ENCODE results near the gene CACNA2D2. TPM values are rescaled to one million over a fixed set of nuclear protein-coding genes. Genes with fewer than 3 reads are reported as not detected.
"Not testable (repeated sequence)": the region's sequence is repeated elsewhere in the genome, so short reads cannot be mapped to it uniquely, and the experiment has no call there.

CACNA2D2 gene
- total RNA-seq, 1 donor from 2014 or later = 0.23 TPM

GRCh38 chr3:50519471-50520089 is 16.1 kb upstream of the CACNA2D2 start:
- Mint-ChIP-seq H3K4me3 (no peak overlapping the region), H3K27me3 (peaks cover 26% of the 10 kb centered on the region), H3K9me3 (no peaks in the 10 kb centered on the region), H3K4me1 (peaks cover 6% of the 10 kb centered on the region), H3K36me3 (ENCODE audit: low read depth) (no peaks in the 10 kb centered on the region), H3K27ac (no peak overlapping the region)
- intact Hi-C loops (cut with micrococcal nuclease) = loop anchor here (1.0 to 2.0 kb wide), 3 partner anchors 23 to 95 kb away; no protein-coding TSS in a partner anchor
- peak; percentile 93 for DNase-seq

DNA sequence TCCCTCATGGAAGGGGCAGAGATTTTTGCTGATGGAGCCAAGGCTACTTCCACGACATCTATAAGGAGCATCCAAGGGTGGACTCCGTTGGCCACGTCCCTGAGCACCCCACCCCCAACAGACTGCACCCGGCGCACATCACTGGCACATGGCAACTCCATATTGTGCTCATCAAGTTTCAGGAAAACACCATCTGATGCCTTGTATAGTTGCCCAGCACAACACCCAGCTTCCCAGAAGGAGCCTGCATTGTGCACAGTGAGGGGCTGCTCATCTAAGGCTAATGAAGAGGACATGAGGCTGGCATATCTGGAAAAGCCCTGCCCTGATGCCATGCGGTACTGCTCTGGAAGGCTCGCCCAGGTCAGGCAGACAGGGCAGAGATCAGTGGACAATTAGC is 15.0 kb upstream of the CACNA2D2 start:
- DNase-seq = no peak
- Mint-ChIP-seq H3K36me3 (ENCODE audit: low read depth) (no peaks in the 10 kb centered on the region), H3K27ac (no peak overlapping the region), H3K27me3 (peaks cover 24% of the 10 kb centered on the region), H3K4me1 (peaks cover 6% of the 10 kb centered on the region), H3K9me3 (no peaks in the 10 kb centered on the region), H3K4me3 (no peak overlapping the region)
- intact Hi-C loops (cut with micrococcal nuclease) = loop anchor here (2.0 kb wide), 2 partner anchors 24 to 32 kb away; no protein-coding TSS in a partner anchor

DNA sequence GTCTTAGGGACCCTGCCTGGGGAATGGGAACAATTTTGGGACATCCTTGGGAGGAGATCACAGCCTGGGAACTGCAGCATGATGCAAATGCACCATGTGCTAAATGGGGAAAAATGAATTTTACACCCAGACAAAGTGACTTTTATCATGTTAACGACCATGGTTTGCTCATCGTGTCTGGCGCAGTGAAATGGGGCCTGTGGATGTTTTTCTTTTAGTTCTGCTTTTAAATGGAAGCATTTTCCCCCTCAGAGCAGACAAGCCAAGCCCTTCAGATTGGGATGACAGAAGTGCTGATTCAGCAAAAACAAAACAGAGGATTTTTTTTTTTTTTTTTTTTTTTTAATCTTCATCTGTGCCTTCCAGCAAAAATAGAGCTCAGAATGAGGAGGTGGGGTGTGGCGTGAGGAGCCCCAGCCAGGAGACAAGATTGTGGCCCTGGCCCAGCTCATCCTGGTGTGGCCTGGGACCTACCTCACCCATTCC is 14.3 kb upstream of the CACNA2D2 start:
- Mint-ChIP-seq H3K4me3 (no peak overlapping the region), H3K9me3 (no peaks in the 10 kb centered on the region), H3K4me1 (peaks cover 6% of the 10 kb centered on the region), H3K27ac (no peak overlapping the region), H3K36me3 (ENCODE audit: low read depth) (no peaks in the 10 kb centered on the region), H3K27me3 (peaks cover 24% of the 10 kb centered on the region)
- no peak for DNase-seq
- intact Hi-C loops (cut with micrococcal nuclease) = loop anchor here (2.0 kb wide), 2 partner anchors 25 to 33 kb away; no protein-coding TSS in a partner anchor

GRCh38 chr3:50516440-50516871 is 13.0 kb upstream of the CACNA2D2 start:
- intact Hi-C loops (cut with micrococcal nuclease) = no loop called here
- Mint-ChIP-seq H3K27me3 (peaks cover 21% of the 10 kb centered on the region), H3K36me3 (ENCODE audit: low read depth) (no peaks in the 10 kb centered on the region), H3K9me3 (no peaks in the 10 kb centered on the region), H3K27ac (no peak overlapping the region), H3K4me3 (no peak overlapping the region), H3K4me1 (peaks cover 6% of the 10 kb centered on the region)
- no peak for DNase-seq

GRCh38 chr3:50515565-50516439 is 12.4 kb upstream of the CACNA2D2 start:
- Mint-ChIP-seq H3K4me3 (no peak overlapping the region), H3K9me3 (no peaks in the 10 kb centered on the region), H3K27me3 (peaks cover 21% of the 10 kb centered on the region), H3K4me1 (peaks cover 6% of the 10 kb centered on the region), H3K36me3 (ENCODE audit: low read depth) (no peaks in the 10 kb centered on the region), H3K27ac (no peak overlapping the region)
- DNase-seq = no peak
- intact Hi-C loops (cut with micrococcal nuclease) = no loop called here

DNA sequence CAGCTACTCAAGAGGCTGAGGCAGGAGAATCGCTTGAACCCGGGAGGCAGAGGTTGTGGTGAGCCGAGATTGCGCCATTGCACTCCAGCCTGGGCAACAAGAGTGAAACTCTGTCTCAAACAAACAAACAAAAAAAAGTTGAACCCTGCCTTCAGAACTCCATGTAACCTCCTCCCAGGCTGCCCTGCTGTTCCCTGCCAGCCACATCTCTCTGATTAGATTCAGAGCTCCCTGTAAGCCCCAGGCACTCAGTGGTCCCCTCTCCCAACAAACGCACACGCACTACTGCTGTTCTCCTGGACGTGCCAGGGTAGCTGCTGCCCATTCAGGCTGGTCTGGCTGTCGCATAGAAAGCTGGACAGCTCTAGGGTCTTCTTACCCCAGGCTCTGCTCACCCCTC is 9.5 kb upstream of the CACNA2D2 start:
- H3K4me1 Mint-ChIP-seq; DNase-seq; H3K36me3 Mint-ChIP-seq (ENCODE audit: low read depth); H3K4me3 Mint-ChIP-seq; H3K9me3 Mint-ChIP-seq; H3K27ac Mint-ChIP-seq; intact Hi-C loops (cut with micrococcal nuclease): not testable (repeated sequence)
- H3K27me3 Mint-ChIP-seq = peaks cover 23% of the 10 kb centered on the region

GRCh38 chr3:50512131-50512530 is 8.7 kb upstream of the CACNA2D2 start:
- peaks cover 26% of the 10 kb centered on the region for H3K27me3 Mint-ChIP-seq
- intact Hi-C loops (cut with micrococcal nuclease) = no loop called here
- no peak for DNase-seq
- no peak overlapping the region for H3K27ac Mint-ChIP-seq
- H3K36me3 Mint-ChIP-seq (ENCODE audit: low read depth) = no peaks in the 10 kb centered on the region
- H3K9me3 Mint-ChIP-seq = no peaks in the 10 kb centered on the region
- peaks cover 2% of the 10 kb centered on the region for H3K4me1 Mint-ChIP-seq
- no peak overlapping the region for H3K4me3 Mint-ChIP-seq

DNA sequence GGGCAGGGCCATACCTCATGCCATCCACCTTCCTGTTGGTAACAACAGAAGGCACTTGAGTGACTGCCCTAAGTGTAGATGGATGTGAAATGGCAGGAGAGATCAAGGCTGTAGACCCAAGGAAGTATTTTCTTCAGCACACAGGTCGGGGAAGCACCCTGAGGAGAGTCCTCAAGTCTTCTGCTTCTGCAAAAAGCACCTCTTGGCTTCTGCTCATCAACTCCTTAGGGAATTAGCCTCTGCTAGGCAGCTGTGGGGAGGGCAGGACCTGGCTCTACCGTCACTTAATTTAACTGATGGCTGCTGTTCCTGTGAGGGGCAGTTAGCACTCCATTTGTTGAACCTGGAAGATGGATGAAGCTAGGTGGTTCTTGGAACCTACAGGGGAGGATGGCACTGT is 6.9 kb upstream of the CACNA2D2 start:
- H3K27ac Mint-ChIP-seq = no peak overlapping the region
- DNase-seq = no peak
- H3K27me3 Mint-ChIP-seq = peaks cover 21% of the 10 kb centered on the region
- H3K4me1 Mint-ChIP-seq = peaks cover 2% of the 10 kb centered on the region
- no peaks in the 10 kb centered on the region for H3K9me3 Mint-ChIP-seq
- no peak overlapping the region for H3K4me3 Mint-ChIP-seq
- intact Hi-C loops (cut with micrococcal nuclease) = no loop called here
- no peaks in the 10 kb centered on the region for H3K36me3 Mint-ChIP-seq (ENCODE audit: low read depth)

- intact Hi-C loops (cut with micrococcal nuclease) = no loop called here
- peaks cover 19% of the 10 kb centered on the region for H3K27me3 Mint-ChIP-seq
- no peak for DNase-seq
- no peak overlapping the region for H3K4me3 Mint-ChIP-seq
- H3K27ac Mint-ChIP-seq = no peak overlapping the region
- no peaks in the 10 kb centered on the region for H3K36me3 Mint-ChIP-seq (ENCODE audit: low read depth)
- no peaks in the 10 kb centered on the region for H3K9me3 Mint-ChIP-seq
- peaks cover 2% of the 10 kb centered on the region for H3K4me1 Mint-ChIP-seq
Observed at GRCh38 chr3:50509715-50510114, 6.3 kb upstream of the CACNA2D2 start.

GRCh38 chr3:50508821-50509220 is 5.4 kb upstream of the CACNA2D2 start:
- intact Hi-C loops (cut with micrococcal nuclease) = no loop called here

DNA sequence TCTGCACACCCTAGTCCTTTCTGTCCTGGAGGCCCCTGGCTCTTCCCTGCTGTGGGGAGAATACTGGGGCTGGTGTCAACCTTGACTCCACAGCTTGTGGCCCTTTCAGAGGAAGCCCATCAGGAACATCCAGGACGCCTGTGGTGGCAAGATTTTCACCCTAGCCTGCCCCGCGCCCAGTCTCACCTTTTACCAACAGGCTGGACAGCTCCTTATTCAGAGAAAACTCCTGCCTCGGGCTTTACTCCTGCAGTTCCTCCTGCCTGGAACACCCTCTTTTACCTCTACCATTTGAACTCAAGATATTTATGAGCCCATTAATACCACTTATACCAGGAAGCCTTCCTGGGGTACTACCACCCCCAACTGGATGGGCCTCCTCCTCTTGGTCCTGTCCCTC is 2.7 kb upstream of the CACNA2D2 start:
- Mint-ChIP-seq H3K4me1 (peaks cover 2% of the 10 kb centered on the region), H3K36me3 (ENCODE audit: low read depth) (no peaks in the 10 kb centered on the region), H3K4me3 (no peak overlapping the region), H3K27me3 (peaks cover 41% of the 10 kb centered on the region), H3K9me3 (no peaks in the 10 kb centered on the region), H3K27ac (no peak overlapping the region)
- intact Hi-C loops (cut with micrococcal nuclease) = no loop called here
- no peak for DNase-seq

More at GRCh38 chr3:50508821-50509220, 5.4 kb upstream of the CACNA2D2 start:
- Mint-ChIP-seq H3K4me1 (peaks cover 2% of the 10 kb centered on the region), H3K9me3 (no peaks in the 10 kb centered on the region), H3K27ac (no peak overlapping the region), H3K36me3 (ENCODE audit: low read depth) (no peaks in the 10 kb centered on the region), H3K4me3 (no peak overlapping the region), H3K27me3 (peaks cover 26% of the 10 kb centered on the region)
- no peak for DNase-seq

DNA sequence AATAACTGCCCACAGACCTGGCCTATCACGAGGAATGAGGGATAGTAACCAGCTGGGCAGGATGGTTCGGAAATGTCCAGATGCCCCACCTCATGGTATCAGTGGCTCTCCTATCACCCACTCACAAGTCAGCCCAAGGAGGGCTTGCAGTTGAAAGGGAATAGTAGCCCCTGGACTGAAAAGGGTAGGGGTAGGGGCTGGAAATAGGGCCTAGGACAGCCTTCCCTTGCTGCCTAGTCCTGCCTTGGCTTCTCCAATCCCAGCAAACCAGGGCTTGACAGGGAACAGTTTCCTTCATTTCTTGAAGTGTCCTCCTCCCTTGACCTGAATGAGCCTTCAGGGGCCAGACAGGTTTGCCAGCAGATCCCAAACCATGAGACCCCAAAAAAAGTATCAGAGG is 1.2 kb upstream of the CACNA2D2 start:
- Mint-ChIP-seq H3K27me3 (peaks cover 51% of the 10 kb centered on the region), H3K4me1 (peaks cover 2% of the 10 kb centered on the region), H3K36me3 (ENCODE audit: low read depth) (no peaks in the 10 kb centered on the region), H3K9me3 (no peaks in the 10 kb centered on the region), H3K27ac (no peak overlapping the region), H3K4me3 (peak overlapping the region; percentile 34)
- no peak for DNase-seq
- intact Hi-C loops (cut with micrococcal nuclease) = no loop called here

DNA sequence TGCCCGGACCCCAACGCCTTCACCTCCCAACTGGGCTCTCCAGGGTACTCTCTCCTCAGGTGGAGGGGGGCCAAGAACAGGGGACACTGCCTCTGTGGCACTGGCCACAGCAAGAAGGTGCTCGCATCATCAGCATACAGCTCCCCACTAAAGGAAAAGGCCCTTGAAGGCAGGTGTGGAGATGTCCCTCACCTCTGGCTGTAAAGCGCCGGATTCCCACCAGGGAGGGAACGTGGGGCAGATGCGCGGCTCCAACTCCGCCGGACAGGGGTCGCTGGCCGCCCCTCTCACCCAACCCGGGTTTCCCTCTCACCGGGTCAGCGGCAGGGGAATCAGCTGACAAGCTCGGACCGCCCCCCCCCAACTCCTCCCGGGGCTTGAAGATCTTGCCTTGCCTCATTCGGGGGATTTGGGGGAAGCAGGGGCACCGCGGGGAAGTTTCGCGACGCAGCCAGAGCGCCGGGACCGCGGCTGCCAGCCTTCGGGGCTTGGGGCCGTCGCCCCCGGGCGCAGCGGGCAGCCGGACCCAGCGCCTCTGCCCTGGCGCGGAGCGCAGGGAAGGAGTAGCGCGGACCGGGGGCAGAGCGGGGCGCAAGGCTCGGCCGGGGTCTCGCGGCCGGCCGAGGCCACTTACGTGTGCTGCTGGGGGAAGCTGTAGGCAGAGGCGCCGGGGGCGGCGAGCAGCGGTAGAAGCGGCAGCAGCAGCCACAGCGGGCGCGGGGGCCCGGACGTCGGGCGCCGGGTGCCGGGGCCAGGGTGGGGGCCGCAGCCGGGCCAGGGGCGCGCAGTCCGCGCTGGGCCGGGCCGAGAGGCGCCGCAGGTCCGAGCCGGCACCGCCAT is 630 bp downstream of the CACNA2D2 start:
- intact Hi-C loops (cut with micrococcal nuclease) = no loop called here
- H3K9me3 Mint-ChIP-seq = no peaks in the 10 kb centered on the region
- H3K4me3 Mint-ChIP-seq = peak overlapping the region; percentile 68
- no peaks in the 10 kb centered on the region for H3K36me3 Mint-ChIP-seq (ENCODE audit: low read depth)
- H3K4me1 Mint-ChIP-seq = no peaks in the 10 kb centered on the region
- no peak overlapping the region for H3K27ac Mint-ChIP-seq
- DNase-seq = peak; percentile 64
- H3K27me3 Mint-ChIP-seq = peaks cover 52% of the 10 kb centered on the region

Measured in activated CD4-positive, alpha-beta T cell treated with anti-CD3 and anti-CD28 coated beads, Interleukin-2, amount 10 ng/mL, durations not matched to agents 24 days and 14 days (primary cell).